ENCODE data around the gene GXYLT1. TPM values are rescaled to one million over a fixed set of nuclear protein-coding genes. Genes with fewer than 3 reads are reported as not detected.

Gene GXYLT1
- total and polyA plus RNA-seq, 9 of the 15 experiments (the other 6 are each of a cell fraction or from before 2014, with no cell fraction given): 1.4 to 9.3 (median 5.5) TPM

DNA sequence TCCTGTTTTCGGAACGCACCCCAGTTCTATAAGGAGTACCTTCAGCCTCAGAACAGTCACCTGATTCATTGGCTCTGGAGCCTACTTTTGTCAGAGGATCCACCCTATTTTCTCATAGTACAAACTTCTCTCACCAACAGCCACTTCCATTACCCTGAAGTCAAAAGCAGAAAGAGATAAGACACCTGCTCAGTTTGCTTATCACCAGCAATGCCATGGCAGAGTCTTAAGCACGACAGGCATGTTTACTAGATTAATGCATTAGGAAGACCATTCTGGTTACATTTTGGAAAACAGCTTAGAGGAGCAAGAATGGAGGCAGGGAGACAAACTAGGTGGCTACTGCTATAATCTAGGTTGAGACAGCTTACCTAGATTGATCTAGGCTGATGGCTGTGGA is 67.7 kb downstream of the GXYLT1 start (continued):
- TF ChIP-seq NRF1 (conservative IDR thresholded peaks at IDR 0.05 in 1 of 2, IDR thresholded peaks at IDR 0.05 in 1 of 2): no peak
- peak; percentile 63; the same call in 1 of the 2 replicates for TF ChIP-seq EP300 (IDR thresholded peaks at IDR 0.05; ENCODE audit: low read length)
- TF ChIP-seq ZNF3 (CRISPR knock-in tag; IDR thresholded peaks at IDR 0.05): no peak
- TF ChIP-seq SPI1 (IDR thresholded peaks at IDR 0.05; ENCODE audit: borderline replicate concordance, low read depth, low read length): peak; percentile 70; the same call in 1 of the 2 replicates
- no peak for TF ChIP-seq DIDO1 (tag; IDR thresholded peaks at IDR 0.05; ENCODE audit: low read depth)
- TF ChIP-seq CBFA2T2 (conservative IDR thresholded peaks at IDR 0.05): peak; percentile 89
- TF ChIP-seq NKRF (IDR thresholded peaks at IDR 0.05; ENCODE audit: borderline replicate concordance): no peak
- TF ChIP-seq ATF3 (IDR thresholded peaks at IDR 0.05): no peak
- TF ChIP-seq ATF3 (CRISPR knock-in tag; conservative IDR thresholded peaks at IDR 0.05): no peak
- TF ChIP-seq, protein P1, sequence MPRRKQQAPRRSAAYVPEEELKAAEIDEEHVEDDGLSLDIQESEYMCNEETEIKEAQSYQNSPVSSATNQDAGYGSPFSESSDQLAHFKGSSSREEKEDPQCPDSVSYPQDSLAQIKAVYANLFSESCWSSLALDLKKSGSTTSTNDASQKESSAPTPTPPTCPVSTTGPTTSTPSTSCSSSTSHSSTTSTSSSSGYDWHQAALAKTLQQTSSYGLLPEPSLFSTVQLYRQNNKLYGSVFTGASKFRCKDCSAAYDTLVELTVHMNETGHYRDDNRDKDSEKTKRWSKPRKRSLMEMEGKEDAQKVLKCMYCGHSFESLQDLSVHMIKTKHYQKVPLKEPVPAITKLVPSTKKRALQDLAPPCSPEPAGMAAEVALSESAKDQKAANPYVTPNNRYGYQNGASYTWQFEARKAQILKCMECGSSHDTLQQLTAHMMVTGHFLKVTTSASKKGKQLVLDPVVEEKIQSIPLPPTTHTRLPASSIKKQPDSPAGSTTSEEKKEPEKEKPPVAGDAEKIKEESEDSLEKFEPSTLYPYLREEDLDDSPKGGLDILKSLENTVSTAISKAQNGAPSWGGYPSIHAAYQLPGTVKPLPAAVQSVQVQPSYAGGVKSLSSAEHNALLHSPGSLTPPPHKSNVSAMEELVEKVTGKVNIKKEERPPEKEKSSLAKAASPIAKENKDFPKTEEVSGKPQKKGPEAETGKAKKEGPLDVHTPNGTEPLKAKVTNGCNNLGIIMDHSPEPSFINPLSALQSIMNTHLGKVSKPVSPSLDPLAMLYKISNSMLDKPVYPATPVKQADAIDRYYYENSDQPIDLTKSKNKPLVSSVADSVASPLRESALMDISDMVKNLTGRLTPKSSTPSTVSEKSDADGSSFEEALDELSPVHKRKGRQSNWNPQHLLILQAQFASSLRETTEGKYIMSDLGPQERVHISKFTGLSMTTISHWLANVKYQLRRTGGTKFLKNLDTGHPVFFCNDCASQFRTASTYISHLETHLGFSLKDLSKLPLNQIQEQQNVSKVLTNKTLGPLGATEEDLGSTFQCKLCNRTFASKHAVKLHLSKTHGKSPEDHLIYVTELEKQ (CRISPR knock-in tag; IDR thresholded peaks at IDR 0.05): no peak
- TF ChIP-seq, protein P2, sequence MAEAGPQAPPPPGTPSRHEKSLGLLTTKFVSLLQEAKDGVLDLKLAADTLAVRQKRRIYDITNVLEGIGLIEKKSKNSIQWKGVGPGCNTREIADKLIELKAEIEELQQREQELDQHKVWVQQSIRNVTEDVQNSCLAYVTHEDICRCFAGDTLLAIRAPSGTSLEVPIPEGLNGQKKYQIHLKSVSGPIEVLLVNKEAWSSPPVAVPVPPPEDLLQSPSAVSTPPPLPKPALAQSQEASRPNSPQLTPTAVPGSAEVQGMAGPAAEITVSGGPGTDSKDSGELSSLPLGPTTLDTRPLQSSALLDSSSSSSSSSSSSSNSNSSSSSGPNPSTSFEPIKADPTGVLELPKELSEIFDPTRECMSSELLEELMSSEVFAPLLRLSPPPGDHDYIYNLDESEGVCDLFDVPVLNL (CRISPR knock-in tag; IDR thresholded peaks at IDR 0.05; ENCODE audit: low read depth): no peak
- TF ChIP-seq NFIC (IDR thresholded peaks at IDR 0.05): peak; percentile 45; the same call in 1 of the 2 replicates
- TF ChIP-seq SOX6 (IDR thresholded peaks at IDR 0.05): peak; percentile 76
- no peak for TF ChIP-seq XRCC5 (IDR thresholded peaks at IDR 0.05; ENCODE audit: low read depth, low read length)
- TF ChIP-seq, protein P3, sequence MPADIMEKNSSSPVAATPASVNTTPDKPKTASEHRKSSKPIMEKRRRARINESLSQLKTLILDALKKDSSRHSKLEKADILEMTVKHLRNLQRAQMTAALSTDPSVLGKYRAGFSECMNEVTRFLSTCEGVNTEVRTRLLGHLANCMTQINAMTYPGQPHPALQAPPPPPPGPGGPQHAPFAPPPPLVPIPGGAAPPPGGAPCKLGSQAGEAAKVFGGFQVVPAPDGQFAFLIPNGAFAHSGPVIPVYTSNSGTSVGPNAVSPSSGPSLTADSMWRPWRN (IDR thresholded peaks at IDR 0.05; ENCODE audit: low read depth): no peak
- no peak for TF ChIP-seq L3MBTL2 (IDR thresholded peaks at IDR 0.05)
- peak; percentile 85 for TF ChIP-seq POLR2AphosphoS5 (IDR thresholded peaks at IDR 0.05; ENCODE audit: control insufficient read depth, insufficient read depth, low read depth, low read length)
- TF ChIP-seq ZFPM2 (CRISPR knock-in tag; IDR thresholded peaks at IDR 0.05): no peak
- TF ChIP-seq DACH1 (IDR thresholded peaks at IDR 0.05; ENCODE audit: partially characterized antibody): peak; percentile 34
- no peak for TF ChIP-seq HDAC2 (IDR thresholded peaks at IDR 0.05)
- no peak for TF ChIP-seq LARP7 (IDR thresholded peaks at IDR 0.05)
- no peak for TF ChIP-seq HMG20B (CRISPR knock-in tag; IDR thresholded peaks at IDR 0.05)
